SK-N-SH (cell line): ENCODE data around the gene CD79A. TPM values are rescaled to one million over a fixed set of nuclear protein-coding genes. Genes with fewer than 3 reads are reported as not detected.

Source experiments
- CTCF ChIA-PET: fragments of 300-600, 350-600 bp; formaldehyde crosslinking; extraction: SDS; loops from one replicate; lab custom pipeline; 2021; lab: Yijun Ruan, JAX
- POLR2A ChIA-PET: fragments of 350-600 bp; sonication (Branson Sonifier 250); formaldehyde crosslinking; extraction: SDS; loops from one replicate; lab custom pipeline; 2020; ENCODE audit warnings: antibody characterized with exemption, inconsistent platforms; lab: Yijun Ruan, JAX
- DNase-seq: peaks from one replicate; pipeline ENCODE4 v3.0.0; 2012
- H2AFZ ChIP-seq: fragments of 200-600 bp; sonication (generic); 2 replicates; pipeline ENCODE4 v1.8.1; 2016; ENCODE audit warnings: antibody characterized with exemption, mild to moderate bottlenecking, low read depth
- H3F3A ChIP-seq: fragments of 200-600 bp; sonication (generic); replicated peaks from 2 replicates; pipeline ENCODE3; 2016; ENCODE audit warnings: antibody characterized with exemption, mild to moderate bottlenecking; ENCODE audit not compliant: insufficient read depth
- H3K27ac ChIP-seq, 2 experiments: fragments of 200-500 bp in 1 of 2; fragments of 200-600 bp in 1 of 2; sonication (Bioruptor generic) in 1 of 2; sonication (generic), shearing (Covaris generic) in 1 of 2; 2 replicates each; pipeline versions ENCODE4 v1.5.1 to v1.6.1; 2014 to 2016; ENCODE audit warnings: low read depth in 2 of 2, inconsistent platforms in 1 of 2, low read length in 1 of 2, mild to moderate bottlenecking in 1 of 2, mixed read lengths in 1 of 2
- H3K27me3 ChIP-seq: fragments of 200-600 bp; sonication (generic), shearing (Covaris generic); 2 replicates; pipeline ENCODE4 v1.6.1; 2016; ENCODE audit warnings: mixed run types; ENCODE audit not compliant: insufficient read depth
- H3K36me3 ChIP-seq, 2 experiments: fragments of 200-500 bp in 1 of 2; fragments of 200-600 bp in 1 of 2; sonication (Bioruptor generic) in 1 of 2; sonication (generic) in 1 of 2; replicated peaks in 1 of 2; 2 replicates each; pipeline versions ENCODE3 to v1.5.1; 2014 to 2016; ENCODE audit warnings: low read length in 1 of 2, mild to moderate bottlenecking in 1 of 2; ENCODE audit not compliant: insufficient read depth in 2 of 2, control insufficient read depth in 1 of 2
- H3K4me1 ChIP-seq, 2 experiments: fragments of 200-500 bp in 1 of 2; fragments of 200-600 bp in 1 of 2; sonication (Bioruptor generic) in 1 of 2; sonication (generic), shearing (Covaris generic) in 1 of 2; 2 replicates each; pipeline versions ENCODE4 v1.5.1 to v1.6.1; 2014 to 2016; ENCODE audit warnings: low read depth in 1 of 2, low read length in 1 of 2, mixed run types in 1 of 2; ENCODE audit not compliant: insufficient read depth in 2 of 2, control insufficient read depth in 1 of 2
- H3K4me2 ChIP-seq: fragments of 200-600 bp; sonication (generic), shearing (Covaris generic); 2 replicates; pipeline ENCODE4 v1.6.1; 2017; ENCODE audit warnings: mixed run types
- H3K4me3 ChIP-seq, 2 experiments: fragments of 200-500 bp in 1 of 2; fragments of 200-600 bp in 1 of 2; sonication (Bioruptor generic) in 1 of 2; sonication (generic), shearing (Covaris generic) in 1 of 2; 2 replicates each; pipeline versions ENCODE4 v1.5.1 to v1.8.1; 2014 to 2016; ENCODE audit warnings: low read depth in 2 of 2, inconsistent platforms in 1 of 2, low read length in 1 of 2, mild to moderate bottlenecking in 1 of 2, mixed read lengths in 1 of 2, moderate library complexity in 1 of 2
- H3K79me2 ChIP-seq: fragments of 200-600 bp; sonication (generic); 2 replicates; pipeline ENCODE4 v1.8.1; 2017; ENCODE audit warnings: mild to moderate bottlenecking; ENCODE audit not compliant: insufficient read depth
- H3K9ac ChIP-seq: fragments of 200-600 bp; sonication (generic); 2 replicates; pipeline ENCODE4 v1.6.1; 2017; ENCODE audit warnings: mixed run types
- H3K9me2 ChIP-seq: fragments of 200-600 bp; sonication (generic); 2 replicates; pipeline ENCODE4 v1.6.1; 2017; ENCODE audit warnings: mixed run types
- H3K9me3 ChIP-seq: fragments of 200-600 bp; sonication (generic); 2 replicates; pipeline ENCODE4 v1.6.1; 2017; ENCODE audit warnings: mixed run types, mild to moderate bottlenecking, moderate library complexity
- H4K20me1 ChIP-seq: fragments of 200-600 bp; sonication (generic); 2 replicates; pipeline ENCODE4 v1.6.1; 2017; ENCODE audit warnings: mild to moderate bottlenecking, mixed run types; ENCODE audit not compliant: insufficient read depth
- CHD2 ChIP-seq: fragments of 150-350 bp; IDR thresholded peaks from 2 replicates; pipeline ENCODE4 v1.6.1; 2018; ENCODE audit warnings: low read length; ENCODE audit not compliant: partially characterized antibody
- EP300 ChIP-seq, 2 experiments: IDR thresholded peaks; 2 replicates each; pipeline versions ENCODE4 v1.4.0 to v1.6.1; 2012; ENCODE audit warnings: borderline replicate concordance in 1 of 2, low read depth in 1 of 2, low read length in 1 of 2
- EZH2phosphoT487 ChIP-seq: fragments of 200-600 bp; sonication (generic); IDR thresholded peaks from 2 replicates; pipeline ENCODE4 v1.6.1; 2017; ENCODE audit warnings: low read depth, mixed run types, mild to moderate bottlenecking, antibody characterized with exemption, moderate library complexity, borderline replicate concordance
- FOSL2 ChIP-seq: IDR thresholded peaks from 2 replicates; pipeline ENCODE4 v1.4.0; 2012; ENCODE audit warnings: low read depth, mild to moderate bottlenecking, moderate library complexity, borderline replicate concordance
- FOXM1 ChIP-seq: IDR thresholded peaks from 2 replicates; pipeline ENCODE4 v1.4.0; 2012; ENCODE audit warnings: low read depth, mild to moderate bottlenecking
- GABPA ChIP-seq: IDR thresholded peaks from 2 replicates; pipeline ENCODE4 v1.4.0; 2012; ENCODE audit warnings: low read depth, mild to moderate bottlenecking
- JUND ChIP-seq: IDR thresholded peaks from 2 replicates; pipeline ENCODE4 v1.4.0; 2012
- MAX ChIP-seq: IDR thresholded peaks from 2 replicates; pipeline ENCODE4 v1.4.0; 2012; ENCODE audit warnings: low read depth
- PBX3 ChIP-seq: IDR thresholded peaks from 2 replicates; pipeline ENCODE4; 2012
- RAD21 ChIP-seq: IDR thresholded peaks from 2 replicates; pipeline ENCODE4 v1.6.1; 2012; ENCODE audit warnings: mild to moderate bottlenecking, low read length
- REST ChIP-seq: IDR thresholded peaks from 2 replicates; pipeline ENCODE4 v1.6.1; 2012; ENCODE audit warnings: mild to moderate bottlenecking, low read depth, low read length, moderate library complexity
- RFX5 ChIP-seq: IDR thresholded peaks from 2 replicates; pipeline ENCODE4 v1.6.1; 2012; ENCODE audit warnings: mild to moderate bottlenecking, improper control_type of control experiment, low read length
- RXRA ChIP-seq: IDR thresholded peaks from 2 replicates; pipeline ENCODE4 v1.4.0; 2012; ENCODE audit warnings: low read depth, mild to moderate bottlenecking, borderline replicate concordance
- SIN3A ChIP-seq: IDR thresholded peaks from 2 replicates; pipeline ENCODE4 v1.6.1; 2012; ENCODE audit warnings: low read depth, mild to moderate bottlenecking, low read length, moderate library complexity, borderline replicate concordance
- SMC3 ChIP-seq: IDR thresholded peaks from 2 replicates; pipeline ENCODE4 v1.6.1; 2012; ENCODE audit warnings: low read depth, low read length, improper control_type of control experiment
- TAF1 ChIP-seq: IDR thresholded peaks from 2 replicates; pipeline ENCODE4 v1.6.1; 2012; ENCODE audit warnings: low read depth, mild to moderate bottlenecking, low read length, moderate library complexity, borderline replicate concordance
- TEAD4 ChIP-seq: IDR thresholded peaks from 2 replicates; pipeline ENCODE4 v1.4.0; 2012; ENCODE audit warnings: mild to moderate bottlenecking, borderline replicate concordance; ENCODE audit not compliant: insufficient read depth
- USF1 ChIP-seq: IDR thresholded peaks from 2 replicates; pipeline ENCODE4 v1.4.0; 2012; ENCODE audit warnings: low read depth, borderline replicate concordance
- ZBTB33 ChIP-seq: IDR thresholded peaks from 2 replicates; pipeline ENCODE4 v1.4.0; 2012; ENCODE audit warnings: low read depth, borderline replicate concordance
- WGBS: methylation state at CpG from one replicate; pipeline ENCODE4 v1.1.6; 2017; ENCODE audit warnings: low lambda C conversion rate; 5-methylcytosine and 5-hydroxymethylcytosine counted together
- polyA plus RNA-seq, 3 experiments: library from polyadenylated mRNA; depleted of rRNA; stranded (reverse); fragments of >200 nt; gene quantifications; 2 replicates each; pipeline ENCODE4 v1.2.3, GENCODE V29; 2012

Gene CD79A
- polyA plus RNA-seq, 1 of the 3 experiments (the other 2 are of a cell fraction), result 0.20 TPM

- no peaks in the 10 kb centered on the region for H3K9me3 ChIP-seq
- H3K27ac ChIP-seq, result no peak overlapping the region
- no peaks in the 10 kb centered on the region for H4K20me1 ChIP-seq
- peak overlapping the region; percentile 22; the same call in 1 of the 2 replicates for H2AFZ ChIP-seq
- H3K4me2 ChIP-seq, result peak overlapping the region; percentile 93
- peaks cover 0 to 10% of the 10 kb centered on the region in 2 experiments; a peak in 2 of 4 replicates for H3K4me1 ChIP-seq
- no peaks in the 10 kb centered on the region for H3F3A ChIP-seq
- CTCF ChIA-PET, result interaction anchor here (0.6 to 1.9 kb wide), 2 partner anchors 15 to 54 kb away, joined by 3 to 8 read pairs; no protein-coding TSS in a partner anchor
- H3K36me3 ChIP-seq, result no peaks in the 10 kb centered on the region
- H3K27me3 ChIP-seq, result peaks cover 19% of the 10 kb centered on the region
- H3K79me2 ChIP-seq, result no peaks in the 10 kb centered on the region
- POLR2A ChIA-PET, result no interaction called here
- 16% methylated on average over 31 of the region's 43 CpGs for WGBS
- DNase-seq, result peak; percentile 79
- H3K4me3 ChIP-seq, result peak overlapping the region; percentile 47 to 51
- H3K9me2 ChIP-seq, result no peaks in the 10 kb centered on the region
- no peak overlapping the region for H3K9ac ChIP-seq
- TF ChIP-seq SIN3A (no peak), FOSL2 (no peak), REST (no peak), SMC3 (no peak), GABPA (no peak), PBX3 (no peak), CHD2 (no peak), MAX (no peak), TEAD4 (no peak), RXRA (no peak), RAD21 (no peak), RFX5 (no peak), EP300 (IDR thresholded peaks at IDR 0.05; ENCODE audit: borderline replicate concordance in 1 of 2, low read depth in 1 of 2, low read length in 1 of 2) (no peak), FOXM1 (no peak), JUND (no peak), USF1 (no peak), EZH2phosphoT487 (no peak), TAF1 (no peak), ZBTB33 (no peak)
Observed at GRCh38 chr19:41927497-41928192, 50.6 kb downstream of the CD79A start.
